Neural progenitor cell (in vitro differentiated cells): ENCODE data around the gene ARL15.

Experiments
- EZH2 ChIP-seq: fragments of 200-600 bp; sonication (generic); IDR thresholded peaks from 2 replicates; pipeline ENCODE4 v1.6.1; 2017; ENCODE audit warnings: antibody characterized with exemption, mild to moderate bottlenecking, moderate library complexity
- EZH2phosphoT487 ChIP-seq: fragments of 200-600 bp; sonication (generic); IDR thresholded peaks from 2 replicates; pipeline ENCODE4 v1.6.1; 2017; ENCODE audit warnings: antibody characterized with exemption
- TF ChIP-seq, protein P1 (sequence below): fragments of 200-600 bp; sonication (generic); IDR thresholded peaks from 2 replicates; pipeline ENCODE4 v1.5.1; 2017; ENCODE audit warnings: antibody characterized with exemption, mild to moderate bottlenecking

- TF ChIP-seq, protein P1, sequence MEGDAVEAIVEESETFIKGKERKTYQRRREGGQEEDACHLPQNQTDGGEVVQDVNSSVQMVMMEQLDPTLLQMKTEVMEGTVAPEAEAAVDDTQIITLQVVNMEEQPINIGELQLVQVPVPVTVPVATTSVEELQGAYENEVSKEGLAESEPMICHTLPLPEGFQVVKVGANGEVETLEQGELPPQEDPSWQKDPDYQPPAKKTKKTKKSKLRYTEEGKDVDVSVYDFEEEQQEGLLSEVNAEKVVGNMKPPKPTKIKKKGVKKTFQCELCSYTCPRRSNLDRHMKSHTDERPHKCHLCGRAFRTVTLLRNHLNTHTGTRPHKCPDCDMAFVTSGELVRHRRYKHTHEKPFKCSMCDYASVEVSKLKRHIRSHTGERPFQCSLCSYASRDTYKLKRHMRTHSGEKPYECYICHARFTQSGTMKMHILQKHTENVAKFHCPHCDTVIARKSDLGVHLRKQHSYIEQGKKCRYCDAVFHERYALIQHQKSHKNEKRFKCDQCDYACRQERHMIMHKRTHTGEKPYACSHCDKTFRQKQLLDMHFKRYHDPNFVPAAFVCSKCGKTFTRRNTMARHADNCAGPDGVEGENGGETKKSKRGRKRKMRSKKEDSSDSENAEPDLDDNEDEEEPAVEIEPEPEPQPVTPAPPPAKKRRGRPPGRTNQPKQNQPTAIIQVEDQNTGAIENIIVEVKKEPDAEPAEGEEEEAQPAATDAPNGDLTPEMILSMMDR = no peak
- TF ChIP-seq EZH2phosphoT487 (no peak), EZH2 (no peak)
Measured at GRCh38 chr5:54296386-54296785, 14.0 kb downstream of the ARL15 start.
